HepG2 (cell line): ENCODE data around the gene DPAGT1. TPM values are rescaled to one million over a fixed set of nuclear protein-coding genes. Genes with fewer than 3 reads are reported as not detected.
A peak's percentile ranks its signal among the peaks of the same experiment; 100 is the strongest.

Experiments
- CREB1 ChIP-seq, 2 experiments: fragments of 450-650 bp in 1 of 2; IDR thresholded peaks; 2 replicates each; pipeline ENCODE4 v1.6.1; 2016 to 2017; ENCODE audit warnings: control low read depth in 1 of 2, mild to moderate bottlenecking in 1 of 2, missing compliant biosample characterization in 1 of 2, missing genetic modification characterization in 1 of 2
- FOXK1 ChIP-seq: sonication (generic); formaldehyde crosslinking; IDR thresholded peaks from 2 replicates; pipeline ENCODE4 v1.4.0; 2020; ENCODE audit warnings: low read depth, missing genetic modification reagents, borderline replicate concordance
- MXI1 ChIP-seq: IDR thresholded peaks from 3 replicates; pipeline ENCODE4 v1.6.1; 2012; ENCODE audit warnings: low read depth, low read length, inconsistent platforms, borderline replicate concordance
- NR2C2 ChIP-seq: sonication (generic); formaldehyde crosslinking; IDR thresholded peaks from 2 replicates; pipeline ENCODE4 v1.4.0; 2020; ENCODE audit warnings: missing genetic modification reagents, mild to moderate bottlenecking, moderate library complexity, borderline replicate concordance
- RBAK ChIP-seq: sonication (generic); formaldehyde crosslinking; IDR thresholded peaks from 2 replicates; pipeline ENCODE4 v1.5.1; 2020; ENCODE audit warnings: mild to moderate bottlenecking, missing genetic modification reagents
- RXRA ChIP-seq: sonication (generic); formaldehyde crosslinking; IDR thresholded peaks from 2 replicates; pipeline ENCODE4 v1.5.1; 2020; ENCODE audit warnings: missing genetic modification reagents
- SALL2 ChIP-seq: sonication (generic); formaldehyde crosslinking; IDR thresholded peaks from 2 replicates; pipeline ENCODE4 v1.8.1; 2023; ENCODE audit warnings: mild to moderate bottlenecking, missing genetic modification reagents, inconsistent platforms
- WIZ ChIP-seq: sonication (generic); formaldehyde crosslinking; IDR thresholded peaks from 2 replicates; pipeline ENCODE4 v1.5.1; 2020; ENCODE audit warnings: mild to moderate bottlenecking, missing genetic modification reagents
- ZFYVE20 ChIP-seq: sonication (generic); formaldehyde crosslinking; IDR thresholded peaks from 2 replicates; pipeline ENCODE4 v1.8.0; 2023; ENCODE audit warnings: low read depth, mild to moderate bottlenecking, moderate library complexity, missing genetic modification reagents, borderline replicate concordance
- ZNF558 ChIP-seq: sonication (generic); formaldehyde crosslinking; IDR thresholded peaks from 2 replicates; pipeline ENCODE4 v1.9.0; 2022; ENCODE audit warnings: mild to moderate bottlenecking, missing genetic modification reagents, borderline replicate concordance
- polyA plus RNA-seq, 8 experiments: library from polyadenylated mRNA; depleted of rRNA in 3 of 8; stranded (reverse) in 7 of 8; unstranded in 1 of 8; fragments of >200 nt; fragmentation: Illumina TruSeq in 4 of 8; extraction: Trizol in 4 of 8; gene quantifications; 2 replicates each; pipeline versions ENCODE4 v1.2.1 to v1.2.3, GENCODE V29; 2011 to 2016; ENCODE audit warnings: low read depth in 4 of 8, missing spikeins in 1 of 8, mixed read lengths in 1 of 8; ENCODE audit not compliant: insufficient read depth in 1 of 8
- total RNA-seq, 5 experiments: library from RNA; depleted of rRNA; stranded (reverse); fragments of >200 nt; fragmentation: Illumina TruSeq; extraction: Trizol; gene quantifications; 2 replicates each; pipeline ENCODE4 v1.2.3, GENCODE V29; 2016; ENCODE audit warnings: low read depth in 1 of 5
- TF ChIP-seq, protein P1 (sequence below): sonication (generic); formaldehyde crosslinking; IDR thresholded peaks from 2 replicates; pipeline ENCODE4 v1.5.1; 2020; ENCODE audit warnings: mild to moderate bottlenecking, missing genetic modification reagents, moderate library complexity
- TF ChIP-seq, protein P2 (sequence below): sonication (generic); formaldehyde crosslinking; IDR thresholded peaks from 2 replicates; pipeline ENCODE4 v1.4.0; 2020; ENCODE audit warnings: missing genetic modification reagents
- TF ChIP-seq, protein P3 (sequence below): sonication (generic); formaldehyde crosslinking; IDR thresholded peaks from 2 replicates; pipeline ENCODE4 v1.8.1; 2023; ENCODE audit warnings: mild to moderate bottlenecking, moderate library complexity, missing genetic modification reagents
- TF ChIP-seq, protein P4 (sequence below): IDR thresholded peaks from 2 replicates; pipeline ENCODE4 v1.4.0; 2020; ENCODE audit warnings: mild to moderate bottlenecking, missing genetic modification reagents
- TF ChIP-seq, protein P5 (sequence below): IDR thresholded peaks from 2 replicates; pipeline ENCODE4 v1.6.1; 2016; ENCODE audit warnings: mild to moderate bottlenecking, missing biosample characterization, missing genetic modification reagents
- TF ChIP-seq, protein P6 (sequence below): sonication (generic); formaldehyde crosslinking; IDR thresholded peaks from 2 replicates; pipeline ENCODE4 v1.4.0; 2020; ENCODE audit warnings: missing genetic modification reagents

DPAGT1 gene
- total and polyA plus RNA-seq, 2 of the 13 experiments (the other 11 are each of a cell fraction or from before 2014, with no cell fraction given), result 37.6 to 70.7 TPM

DNA sequence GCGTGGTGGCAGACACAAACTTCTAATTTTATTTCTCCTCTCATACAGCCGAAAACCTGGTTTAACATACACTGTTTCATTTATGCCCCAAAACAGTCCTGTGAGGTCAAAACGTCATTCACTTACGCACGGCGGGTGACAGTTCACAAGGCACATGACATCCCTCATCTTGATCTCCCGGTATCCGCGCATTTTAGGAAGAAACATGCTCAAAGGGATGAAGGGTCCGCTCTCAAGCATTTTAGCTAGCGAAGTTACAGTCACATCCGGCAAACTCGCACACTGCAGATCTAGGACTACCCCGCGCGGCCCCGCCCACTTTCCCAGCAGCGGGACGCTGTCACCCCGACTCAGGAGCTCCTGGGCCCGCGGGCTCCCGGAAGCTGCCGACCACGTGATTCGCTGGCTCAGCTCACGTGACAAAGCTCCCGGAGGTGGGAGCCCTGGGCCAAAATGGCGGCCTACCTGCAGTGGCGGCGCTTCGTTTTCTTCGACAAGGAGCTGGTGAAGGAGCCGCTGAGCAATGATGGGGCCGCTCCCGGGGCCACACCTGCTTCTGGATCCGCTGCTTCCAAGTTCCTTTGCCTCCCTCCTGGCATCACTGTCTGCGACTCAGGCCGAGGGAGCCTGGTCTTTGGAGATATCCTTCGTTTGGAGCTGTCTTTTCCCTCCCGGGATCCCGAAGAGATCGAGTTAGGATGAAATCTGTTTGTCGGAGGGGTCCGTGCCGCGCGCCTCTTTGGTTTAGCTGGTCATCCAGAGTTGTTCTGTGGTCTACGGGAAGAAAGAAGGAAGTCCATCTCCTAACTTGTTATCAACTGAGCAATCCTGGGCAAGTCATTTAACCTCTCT, 34.1 kb downstream of the DPAGT1 start, which contains the start of gene VPS11 (continued):
- TF ChIP-seq, protein P1, sequence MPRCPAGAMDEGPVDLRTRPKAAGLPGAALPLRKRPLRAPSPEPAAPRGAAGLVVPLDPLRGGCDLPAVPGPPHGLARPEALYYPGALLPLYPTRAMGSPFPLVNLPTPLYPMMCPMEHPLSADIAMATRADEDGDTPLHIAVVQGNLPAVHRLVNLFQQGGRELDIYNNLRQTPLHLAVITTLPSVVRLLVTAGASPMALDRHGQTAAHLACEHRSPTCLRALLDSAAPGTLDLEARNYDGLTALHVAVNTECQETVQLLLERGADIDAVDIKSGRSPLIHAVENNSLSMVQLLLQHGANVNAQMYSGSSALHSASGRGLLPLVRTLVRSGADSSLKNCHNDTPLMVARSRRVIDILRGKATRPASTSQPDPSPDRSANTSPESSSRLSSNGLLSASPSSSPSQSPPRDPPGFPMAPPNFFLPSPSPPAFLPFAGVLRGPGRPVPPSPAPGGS (CRISPR knock-in tag), result no peak
- TF ChIP-seq FOXK1 (CRISPR knock-in tag) (peak; percentile 79; the same call in 1 of the 2 replicates), WIZ (CRISPR knock-in tag) (no peak), CREB1 (IDR thresholded peaks at IDR 0.05) (peak; percentile 50; the same call in 1 of the 2 replicates), CREB1 (CRISPR knock-in tag; IDR thresholded peaks at IDR 0.05) (peak; percentile 70), RXRA (CRISPR knock-in tag) (peak; percentile 68), RBAK (CRISPR knock-in tag) (no peak), NR2C2 (peak; percentile 75; the same call in 1 of the 2 replicates), SALL2 (CRISPR knock-in tag) (0 out of 2 replicates have a peak, but pooled peaks have one; percentile 27), MXI1 (peak; percentile 77; the same call in 1 of the 3 replicates), ZNF558 (peak; percentile 46; the same call in 1 of the 2 replicates), ZFYVE20 (CRISPR knock-in tag) (no peak)
- TF ChIP-seq, protein P2, sequence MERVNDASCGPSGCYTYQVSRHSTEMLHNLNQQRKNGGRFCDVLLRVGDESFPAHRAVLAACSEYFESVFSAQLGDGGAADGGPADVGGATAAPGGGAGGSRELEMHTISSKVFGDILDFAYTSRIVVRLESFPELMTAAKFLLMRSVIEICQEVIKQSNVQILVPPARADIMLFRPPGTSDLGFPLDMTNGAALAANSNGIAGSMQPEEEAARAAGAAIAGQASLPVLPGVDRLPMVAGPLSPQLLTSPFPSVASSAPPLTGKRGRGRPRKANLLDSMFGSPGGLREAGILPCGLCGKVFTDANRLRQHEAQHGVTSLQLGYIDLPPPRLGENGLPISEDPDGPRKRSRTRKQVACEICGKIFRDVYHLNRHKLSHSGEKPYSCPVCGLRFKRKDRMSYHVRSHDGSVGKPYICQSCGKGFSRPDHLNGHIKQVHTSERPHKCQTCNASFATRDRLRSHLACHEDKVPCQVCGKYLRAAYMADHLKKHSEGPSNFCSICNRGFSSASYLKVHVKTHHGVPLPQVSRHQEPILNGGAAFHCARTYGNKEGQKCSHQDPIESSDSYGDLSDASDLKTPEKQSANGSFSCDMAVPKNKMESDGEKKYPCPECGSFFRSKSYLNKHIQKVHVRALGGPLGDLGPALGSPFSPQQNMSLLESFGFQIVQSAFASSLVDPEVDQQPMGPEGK (CRISPR knock-in tag), result peak; percentile 47
- TF ChIP-seq, protein P3, sequence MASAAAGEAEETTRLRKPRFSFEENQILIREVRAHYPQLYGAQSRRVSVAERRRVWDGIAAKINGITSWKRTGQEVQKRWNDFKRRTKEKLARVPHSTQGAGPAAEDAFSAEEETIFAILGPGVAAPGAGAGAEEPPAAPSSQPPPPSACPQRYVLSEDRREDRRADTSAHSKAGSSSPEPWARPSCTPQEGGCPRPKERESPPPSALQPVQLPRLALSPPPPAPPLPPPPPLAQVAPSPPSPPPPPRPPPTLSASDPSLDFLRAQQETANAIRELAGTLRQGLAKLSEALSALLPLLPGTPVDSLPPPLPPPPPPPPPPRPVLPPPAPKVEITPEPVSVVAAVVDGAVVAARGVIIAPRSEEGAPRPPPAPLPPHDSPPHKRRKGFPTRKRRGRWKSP (CRISPR knock-in tag), result peak; percentile 31; the same call in 1 of the 2 replicates
- TF ChIP-seq, protein P4, sequence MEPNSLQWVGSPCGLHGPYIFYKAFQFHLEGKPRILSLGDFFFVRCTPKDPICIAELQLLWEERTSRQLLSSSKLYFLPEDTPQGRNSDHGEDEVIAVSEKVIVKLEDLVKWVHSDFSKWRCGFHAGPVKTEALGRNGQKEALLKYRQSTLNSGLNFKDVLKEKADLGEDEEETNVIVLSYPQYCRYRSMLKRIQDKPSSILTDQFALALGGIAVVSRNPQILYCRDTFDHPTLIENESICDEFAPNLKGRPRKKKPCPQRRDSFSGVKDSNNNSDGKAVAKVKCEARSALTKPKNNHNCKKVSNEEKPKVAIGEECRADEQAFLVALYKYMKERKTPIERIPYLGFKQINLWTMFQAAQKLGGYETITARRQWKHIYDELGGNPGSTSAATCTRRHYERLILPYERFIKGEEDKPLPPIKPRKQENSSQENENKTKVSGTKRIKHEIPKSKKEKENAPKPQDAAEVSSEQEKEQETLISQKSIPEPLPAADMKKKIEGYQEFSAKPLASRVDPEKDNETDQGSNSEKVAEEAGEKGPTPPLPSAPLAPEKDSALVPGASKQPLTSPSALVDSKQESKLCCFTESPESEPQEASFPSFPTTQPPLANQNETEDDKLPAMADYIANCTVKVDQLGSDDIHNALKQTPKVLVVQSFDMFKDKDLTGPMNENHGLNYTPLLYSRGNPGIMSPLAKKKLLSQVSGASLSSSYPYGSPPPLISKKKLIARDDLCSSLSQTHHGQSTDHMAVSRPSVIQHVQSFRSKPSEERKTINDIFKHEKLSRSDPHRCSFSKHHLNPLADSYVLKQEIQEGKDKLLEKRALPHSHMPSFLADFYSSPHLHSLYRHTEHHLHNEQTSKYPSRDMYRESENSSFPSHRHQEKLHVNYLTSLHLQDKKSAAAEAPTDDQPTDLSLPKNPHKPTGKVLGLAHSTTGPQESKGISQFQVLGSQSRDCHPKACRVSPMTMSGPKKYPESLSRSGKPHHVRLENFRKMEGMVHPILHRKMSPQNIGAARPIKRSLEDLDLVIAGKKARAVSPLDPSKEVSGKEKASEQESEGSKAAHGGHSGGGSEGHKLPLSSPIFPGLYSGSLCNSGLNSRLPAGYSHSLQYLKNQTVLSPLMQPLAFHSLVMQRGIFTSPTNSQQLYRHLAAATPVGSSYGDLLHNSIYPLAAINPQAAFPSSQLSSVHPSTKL (CRISPR knock-in tag), result peak; percentile 49; the same call in 1 of the 2 replicates
- TF ChIP-seq, protein P5, sequence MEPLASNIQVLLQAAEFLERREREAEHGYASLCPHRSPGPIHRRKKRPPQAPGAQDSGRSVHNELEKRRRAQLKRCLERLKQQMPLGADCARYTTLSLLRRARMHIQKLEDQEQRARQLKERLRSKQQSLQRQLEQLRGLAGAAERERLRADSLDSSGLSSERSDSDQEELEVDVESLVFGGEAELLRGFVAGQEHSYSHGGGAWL, result peak; percentile 79
- TF ChIP-seq, protein P6, sequence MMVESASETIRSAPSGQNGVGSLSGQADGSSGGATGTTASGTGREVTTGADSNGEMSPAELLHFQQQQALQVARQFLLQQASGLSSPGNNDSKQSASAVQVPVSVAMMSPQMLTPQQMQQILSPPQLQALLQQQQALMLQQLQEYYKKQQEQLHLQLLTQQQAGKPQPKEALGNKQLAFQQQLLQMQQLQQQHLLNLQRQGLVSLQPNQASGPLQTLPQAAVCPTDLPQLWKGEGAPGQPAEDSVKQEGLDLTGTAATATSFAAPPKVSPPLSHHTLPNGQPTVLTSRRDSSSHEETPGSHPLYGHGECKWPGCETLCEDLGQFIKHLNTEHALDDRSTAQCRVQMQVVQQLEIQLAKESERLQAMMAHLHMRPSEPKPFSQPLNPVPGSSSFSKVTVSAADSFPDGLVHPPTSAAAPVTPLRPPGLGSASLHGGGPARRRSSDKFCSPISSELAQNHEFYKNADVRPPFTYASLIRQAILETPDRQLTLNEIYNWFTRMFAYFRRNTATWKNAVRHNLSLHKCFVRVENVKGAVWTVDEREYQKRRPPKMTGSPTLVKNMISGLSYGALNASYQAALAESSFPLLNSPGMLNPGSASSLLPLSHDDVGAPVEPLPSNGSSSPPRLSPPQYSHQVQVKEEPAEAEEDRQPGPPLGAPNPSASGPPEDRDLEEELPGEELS (CRISPR knock-in tag), result 0 out of 2 replicates have a peak, but pooled peaks have one; percentile 14
